Measurements from ENCODE around the gene NCOA7.

Gene NCOA7

GRCh38 chr6:125790358-125791150 lies at the start of gene NCOA7:
NCOA7 (plus strand) TSS chr6:125790960; CDS start chr6:125815355, 24,395 bp downstream.
- DNase-seq, result peak; percentile 63 to 68

- no peak for DNase-seq
Measured at GRCh38 chr6:125741336-125741735, 49.4 kb upstream of the NCOA7 start.

- DNase-seq, result no peak
Measured at GRCh38 chr6:125742024-125742423, 48.7 kb upstream of the NCOA7 start.

- no peak for DNase-seq
Measured at GRCh38 chr6:125742464-125743120, 48.2 kb upstream of the NCOA7 start.

DNA sequence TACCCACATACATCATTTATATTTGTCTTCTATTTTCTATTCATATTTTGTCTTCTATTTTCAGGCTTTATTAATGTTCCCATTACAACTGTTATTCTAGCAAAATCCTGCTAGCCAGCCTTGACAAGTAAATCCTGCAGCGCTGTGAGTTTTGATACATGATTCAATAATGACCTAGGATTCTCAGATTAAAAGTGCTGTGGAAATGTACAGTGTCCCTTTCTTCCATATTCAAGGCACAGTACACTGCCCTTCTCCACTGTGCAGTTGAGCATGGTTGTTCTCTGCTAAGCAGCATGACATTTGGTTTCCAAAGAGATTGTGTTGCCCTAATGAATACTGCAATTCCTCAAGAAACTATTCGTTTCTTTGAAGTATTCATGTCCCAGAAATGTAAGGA lies 47.2 kb upstream of the NCOA7 start:
- DNase-seq, result no peak

- DNase-seq, result no peak
Measured at GRCh38 chr6:125745281-125746018, 45.3 kb upstream of the NCOA7 start.

DNA sequence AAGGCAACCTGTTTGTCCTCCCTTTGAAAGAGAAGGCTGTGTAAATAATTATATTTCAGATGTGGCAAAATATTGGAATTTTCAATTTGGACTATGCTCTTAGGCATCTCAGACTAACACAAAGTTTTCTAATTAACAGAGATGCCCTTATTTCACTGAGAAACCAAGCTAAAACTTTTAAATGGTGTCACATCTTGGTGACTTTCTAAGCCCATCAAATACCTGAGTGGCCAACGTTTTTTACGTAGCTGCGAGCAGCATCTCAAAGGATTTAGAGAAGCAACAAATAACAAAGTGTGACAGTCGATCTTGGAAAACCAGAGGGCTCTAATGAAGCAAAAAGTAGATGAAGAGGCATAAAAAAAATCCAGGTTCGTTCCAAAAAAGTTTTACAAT lies 44.7 kb upstream of the NCOA7 start:
- no peak for DNase-seq

DNA sequence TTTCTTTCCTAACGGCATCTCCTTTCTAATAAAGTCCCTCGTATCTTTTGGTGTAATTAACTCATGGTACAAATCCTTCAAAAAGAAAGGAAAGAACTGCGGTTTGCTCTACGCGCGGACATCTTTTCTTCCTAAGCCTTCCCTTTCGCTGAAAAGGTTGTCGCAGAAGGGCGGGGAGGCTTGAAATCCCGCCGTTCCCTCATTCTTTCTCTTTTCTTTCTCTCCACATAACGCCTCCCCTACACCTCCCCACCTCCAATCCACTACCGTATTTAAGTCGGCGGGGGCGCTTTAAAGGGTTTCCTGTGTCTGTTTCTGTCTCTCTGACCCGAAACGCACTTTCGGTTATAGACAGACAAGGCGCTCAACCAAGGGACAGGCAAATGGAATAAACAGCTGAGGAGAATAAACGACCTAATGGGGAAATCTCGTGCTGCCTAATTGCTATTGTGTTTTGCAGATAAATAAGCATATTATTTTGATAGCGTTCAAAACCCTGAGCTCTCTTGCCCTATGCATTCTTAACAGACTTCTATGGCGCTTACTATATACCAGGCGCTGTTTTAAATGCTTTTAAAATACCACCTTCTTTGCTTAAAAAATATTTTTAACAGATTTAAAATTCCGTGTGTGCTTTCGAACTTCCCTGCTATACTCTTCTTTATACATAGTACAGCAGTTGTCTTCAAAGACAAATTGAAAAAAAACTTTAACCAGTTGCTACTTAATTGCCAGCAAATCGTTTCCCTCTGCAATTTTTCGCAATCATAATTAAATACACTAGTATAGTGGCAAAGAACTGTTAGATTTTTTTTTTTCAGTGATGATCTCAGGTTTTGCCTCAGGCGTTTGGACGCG lies 43.8 kb upstream of the NCOA7 start:
- peak; percentile 48 for DNase-seq

GRCh38 chr6:125747589-125748405 lies 43.0 kb upstream of the NCOA7 start:
- peak; percentile 7 to 16 for DNase-seq

GRCh38 chr6:125748406-125749172 lies 42.2 kb upstream of the NCOA7 start:
- DNase-seq, result no peak

GRCh38 chr6:125749173-125749864 lies 41.4 kb upstream of the NCOA7 start, which contains the start of gene HEY2:
HEY2 (plus strand) TSS chr6:125749632; CDS start chr6:125749777, 145 bp downstream.
- DNase-seq, result peak; percentile 77 to 78

- DNase-seq, result no peak
Measured at GRCh38 chr6:125749865-125750691, 40.7 kb upstream of the NCOA7 start.

DNA sequence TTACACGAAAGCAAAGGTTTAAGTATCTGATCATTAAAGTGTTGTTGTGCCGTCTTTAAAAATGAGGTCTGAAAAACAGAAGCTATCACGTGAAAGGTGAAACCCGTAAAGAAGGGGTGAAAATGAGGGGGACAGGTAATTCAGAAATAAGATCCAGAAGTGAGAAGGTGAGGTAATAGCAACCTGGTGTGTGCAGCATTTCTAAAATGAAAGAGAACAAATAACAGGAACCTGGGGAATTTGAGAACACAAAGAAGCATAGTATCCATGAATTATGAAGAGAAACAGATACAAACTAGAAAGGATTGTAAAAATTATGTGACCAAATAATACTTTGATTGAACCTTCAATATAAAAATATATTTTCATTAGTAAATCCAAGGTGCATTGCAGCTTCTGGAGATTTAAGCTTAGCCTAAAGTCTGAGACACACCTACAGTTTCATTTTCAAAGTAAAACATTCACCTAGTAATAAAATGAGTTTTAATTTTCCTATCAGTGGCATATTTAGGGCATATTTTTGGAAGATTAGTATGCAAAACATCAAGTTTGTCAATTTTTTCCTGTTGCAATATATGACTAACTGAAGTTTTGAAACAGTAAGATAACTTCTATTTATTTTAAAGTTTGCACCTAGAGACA lies 39.9 kb upstream of the NCOA7 start:
- DNase-seq, result no peak

GRCh38 chr6:125751334-125751916 lies 39.3 kb upstream of the NCOA7 start:
- DNase-seq, result no peak

GRCh38 chr6:125752773-125753172 lies 38.0 kb upstream of the NCOA7 start:
- no peak for DNase-seq

GRCh38 chr6:125753218-125753936 lies 37.4 kb upstream of the NCOA7 start:
- no peak for DNase-seq

DNA sequence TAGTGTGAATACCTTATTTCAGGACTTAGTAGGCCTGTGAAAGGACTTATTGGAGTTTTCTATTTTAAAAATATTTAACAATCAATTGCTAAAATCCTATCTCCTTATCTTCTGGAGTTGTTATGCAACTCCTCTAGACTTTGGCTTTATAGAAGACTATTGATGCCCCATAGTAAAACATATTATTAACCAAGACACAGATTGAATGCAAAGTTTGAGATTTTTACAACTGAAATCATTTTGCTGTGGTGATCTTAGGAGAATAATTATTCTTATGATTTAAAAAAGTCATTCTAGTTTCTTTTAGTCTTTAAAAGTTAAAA lies 36.9 kb upstream of the NCOA7 start:
- DNase-seq, result no peak

DNA sequence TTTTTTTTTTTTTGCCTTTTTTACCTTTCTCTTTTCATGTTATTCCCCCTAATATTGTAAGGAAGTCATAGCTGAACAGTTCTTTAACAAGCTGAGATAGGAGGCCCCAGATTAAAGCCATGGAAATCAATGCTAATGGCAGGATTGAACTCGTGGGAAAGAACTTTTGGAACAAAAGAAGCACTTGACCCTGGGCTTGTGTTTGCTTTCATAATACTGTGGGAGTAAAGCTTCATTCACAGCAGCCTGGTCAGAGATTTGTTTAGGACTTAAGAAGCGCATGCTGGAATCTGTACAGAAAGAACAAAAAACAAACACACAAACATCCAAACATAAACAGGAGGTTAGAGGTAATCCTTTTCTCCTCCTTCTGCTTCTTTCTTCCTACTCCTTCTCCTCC lies 36.2 kb upstream of the NCOA7 start:
- DNase-seq, result no peak

Data from stimulated activated CD4-positive, alpha-beta T cell treated with anti-CD3 and anti-CD28 coated beads, Interleukin-2, amount 100 ng/mL, for 48 hours (primary cell).